GM19023 (cell line): Measurements from ENCODE around the gene NUCKS1.

Source experiments
- ATAC-seq: cut with Tn5 transposase; IDR thresholded peaks from one replicate; pipeline ENCODE4 v1.9.1; 2021; ENCODE audit warnings: mild to moderate bottlenecking, moderate library complexity; ENCODE audit not compliant: unreplicated experiment

NUCKS1 gene, protein sequence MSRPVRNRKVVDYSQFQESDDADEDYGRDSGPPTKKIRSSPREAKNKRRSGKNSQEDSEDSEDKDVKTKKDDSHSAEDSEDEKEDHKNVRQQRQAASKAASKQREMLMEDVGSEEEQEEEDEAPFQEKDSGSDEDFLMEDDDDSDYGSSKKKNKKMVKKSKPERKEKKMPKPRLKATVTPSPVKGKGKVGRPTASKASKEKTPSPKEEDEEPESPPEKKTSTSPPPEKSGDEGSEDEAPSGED

DNA sequence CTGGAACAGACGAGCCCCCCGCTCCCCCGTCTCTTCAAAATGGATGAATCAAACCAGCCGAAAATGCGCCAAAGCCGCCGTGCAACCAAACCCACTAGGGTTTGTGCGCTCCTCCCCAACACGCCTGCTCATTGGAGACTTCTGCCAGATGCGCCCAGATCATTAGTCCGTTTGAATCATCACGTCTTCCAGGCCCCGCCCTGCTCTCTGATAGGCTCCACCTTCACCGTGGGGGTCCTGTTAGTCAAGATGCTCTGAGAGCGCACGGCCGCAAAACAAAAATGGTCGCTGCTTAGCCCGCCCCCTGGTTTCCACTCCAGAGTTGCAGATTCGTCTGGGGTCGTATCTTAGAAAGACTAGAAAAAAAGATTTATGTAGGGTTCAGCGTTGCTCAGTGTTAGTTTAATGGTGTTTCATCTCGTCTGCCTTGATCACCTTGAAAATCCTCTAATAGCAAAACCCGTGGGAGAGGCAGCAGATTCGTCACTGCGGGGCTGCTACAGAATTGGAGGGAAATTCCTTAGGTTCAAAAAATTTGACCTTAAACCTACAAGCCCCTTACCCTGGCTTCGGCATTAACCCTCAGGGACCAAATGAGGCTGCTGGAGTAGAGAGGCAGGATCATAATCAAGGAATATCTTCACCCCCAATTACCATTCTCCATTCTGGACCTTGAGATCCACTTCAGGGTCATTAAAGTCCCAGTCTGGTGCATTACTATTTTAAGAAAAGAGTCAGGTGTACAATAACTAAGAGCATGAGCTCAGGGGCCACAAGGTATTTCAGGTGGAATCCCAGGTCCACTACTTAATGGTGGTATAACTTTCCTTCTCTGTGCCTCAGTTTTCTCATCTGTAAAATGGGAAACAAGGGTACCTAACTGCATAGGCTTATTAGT is at the start of gene NUCKS1:
Gene NUCKS1, minus strand, starts transcription at position 45 of the 898 bp plus-strand sequence. CDS start 209 bp downstream, outside the sequence.
- peak; percentile 80 for ATAC-seq

DNA sequence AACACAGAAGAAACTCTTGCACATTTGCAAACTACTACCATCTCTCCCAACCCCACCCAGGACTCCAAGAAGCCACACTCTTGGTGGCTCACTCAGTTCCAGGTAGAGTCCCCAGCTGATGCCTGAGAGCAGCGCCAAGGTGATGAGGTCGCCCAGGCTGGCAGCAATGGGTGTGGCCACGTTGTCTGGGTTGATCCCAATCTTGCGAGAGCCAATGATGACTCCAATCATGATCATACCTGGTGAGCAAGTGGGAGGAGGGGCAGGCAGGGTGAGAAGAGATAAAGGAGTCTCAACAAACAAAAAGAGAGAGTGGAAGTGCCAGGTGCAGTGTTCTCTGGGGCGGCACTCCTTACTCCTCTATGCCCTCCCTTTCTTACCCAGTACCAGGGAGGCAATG is 48.6 kb upstream of the NUCKS1 start:
- ATAC-seq: no peak

DNA sequence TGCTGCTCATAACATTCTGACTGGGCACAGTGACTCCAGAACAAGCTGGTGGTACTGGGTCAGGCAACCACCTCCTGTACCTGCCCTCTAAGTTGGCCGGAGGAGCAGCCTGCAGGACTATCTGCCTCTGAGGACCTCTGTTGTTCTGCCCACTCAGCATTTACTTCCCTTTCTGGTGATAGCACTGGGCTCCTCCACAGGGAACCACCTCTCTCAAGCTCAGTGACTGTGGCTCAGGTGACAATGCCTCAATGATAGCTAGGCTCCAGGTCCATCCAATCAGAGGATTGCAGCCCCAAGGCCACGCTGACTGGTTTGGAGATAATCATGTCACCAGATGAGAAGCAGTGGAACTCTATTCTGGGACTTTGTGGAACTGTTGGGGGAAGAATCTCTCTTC is 47.2 kb upstream of the NUCKS1 start:
- ATAC-seq: no peak

DNA sequence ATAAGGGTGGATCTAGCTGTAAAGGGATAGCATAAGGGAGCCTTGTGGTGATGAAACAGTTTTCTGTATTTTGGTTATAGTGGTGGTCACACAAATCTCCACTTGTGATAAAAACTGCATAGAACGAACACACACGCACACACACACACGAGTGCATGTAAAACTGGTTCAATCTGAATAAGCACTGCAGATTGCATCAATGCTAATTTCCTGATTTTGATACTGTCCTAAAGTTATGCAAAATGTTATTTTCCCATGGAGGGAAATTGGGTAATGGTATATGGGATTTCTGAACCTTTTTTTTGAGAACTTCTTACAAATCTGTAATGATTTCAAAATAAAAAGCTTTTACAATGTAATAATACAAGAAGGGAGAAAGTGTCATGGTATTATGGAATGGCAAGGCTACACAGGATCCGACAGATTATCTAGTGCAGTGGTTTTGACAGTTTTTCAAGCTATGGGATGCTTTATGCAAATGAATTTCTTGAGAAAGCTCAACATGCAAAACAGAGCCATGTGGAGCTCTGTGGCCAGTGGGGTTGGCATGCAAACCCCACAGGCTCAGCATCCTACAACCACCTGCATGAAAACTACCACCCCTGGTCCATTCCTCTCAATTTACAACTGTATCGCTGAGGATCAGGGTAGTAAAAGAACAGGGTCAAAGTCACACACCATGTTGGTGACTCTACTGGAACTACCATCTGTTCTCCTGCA is 44.2 kb upstream of the NUCKS1 start:
- no peak for ATAC-seq

DNA sequence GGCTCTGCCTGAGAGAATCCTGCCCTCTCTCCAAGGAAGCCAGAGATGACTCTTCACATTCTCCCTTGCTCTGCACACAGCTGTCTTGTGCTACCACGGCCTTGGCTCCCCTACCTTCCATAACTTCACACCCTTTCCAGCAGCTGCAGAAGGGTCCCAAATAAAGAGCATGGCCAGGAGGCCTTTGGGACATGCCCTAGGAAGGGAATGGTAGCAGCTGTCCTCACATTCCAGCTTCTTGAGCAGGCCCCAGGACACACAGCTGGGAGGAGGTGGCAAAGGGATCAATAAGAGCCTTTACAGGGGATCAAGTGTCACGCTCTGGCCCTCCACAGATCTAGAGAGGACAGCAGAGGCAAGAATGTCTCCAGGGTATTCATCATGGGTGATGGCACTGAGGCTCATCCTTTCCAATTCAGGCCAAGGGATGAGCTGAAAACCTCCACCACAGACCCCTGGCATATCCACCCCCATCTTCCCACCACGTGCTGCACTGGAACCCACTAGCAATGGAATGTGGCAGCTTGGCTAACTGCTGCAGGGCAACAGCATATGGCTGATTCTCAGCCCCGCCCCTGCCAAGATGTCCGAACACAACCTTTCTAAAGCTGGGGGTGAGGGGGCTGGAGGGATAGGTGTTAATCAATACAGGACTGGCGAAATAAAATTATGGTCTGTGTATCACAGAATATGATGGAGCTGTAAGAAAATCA is 43.1 kb upstream of the NUCKS1 start:
- no peak for ATAC-seq

DNA sequence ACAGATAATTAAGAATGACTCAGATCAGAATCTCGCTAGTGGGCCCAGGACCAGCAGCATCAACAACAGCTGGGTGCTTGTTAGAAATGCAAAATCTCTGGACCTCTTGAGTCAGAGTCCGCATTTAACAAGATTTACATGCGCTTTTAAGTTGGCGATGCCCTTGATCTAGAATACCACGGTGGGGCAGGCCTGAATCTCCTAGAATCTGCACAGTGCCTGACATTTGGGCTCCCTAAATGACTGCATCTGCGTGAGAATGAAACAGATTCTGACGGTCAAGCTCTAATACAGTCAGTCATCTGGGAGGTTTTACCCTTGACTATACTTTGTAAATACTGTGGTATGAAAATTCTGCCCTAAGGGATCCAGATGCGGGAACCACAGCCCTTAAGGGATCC is 42.5 kb upstream of the NUCKS1 start:
- ATAC-seq: no peak

DNA sequence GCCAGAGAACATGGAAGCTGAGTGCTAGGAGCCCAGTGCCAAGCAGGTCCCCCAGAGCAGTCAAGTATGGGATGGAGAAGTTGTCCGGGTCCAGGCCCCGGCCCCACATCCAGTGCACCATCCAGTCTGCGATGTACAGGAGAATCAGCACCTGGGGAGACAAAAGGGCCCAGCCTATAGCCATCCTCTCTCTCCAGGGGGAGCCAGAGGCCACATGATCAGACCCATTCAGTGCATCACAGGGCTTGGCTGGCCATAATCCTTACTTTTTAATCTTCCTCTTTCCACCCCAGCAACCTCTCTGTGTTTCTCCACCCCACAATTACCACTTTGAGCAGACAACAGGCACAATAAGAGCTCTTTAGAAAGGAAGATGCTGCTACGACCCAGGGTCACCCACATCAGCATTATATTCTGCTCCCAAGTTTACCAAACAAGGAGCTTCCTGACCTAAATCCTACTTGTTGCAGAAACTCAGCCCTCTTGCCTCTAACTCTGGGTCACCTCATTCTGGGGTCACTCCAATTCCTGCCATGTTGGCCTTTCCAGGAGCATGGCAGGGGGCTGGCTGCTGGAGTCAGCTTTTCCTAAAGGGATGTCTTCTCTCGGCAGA is 41.7 kb upstream of the NUCKS1 start:
- no peak for ATAC-seq

DNA sequence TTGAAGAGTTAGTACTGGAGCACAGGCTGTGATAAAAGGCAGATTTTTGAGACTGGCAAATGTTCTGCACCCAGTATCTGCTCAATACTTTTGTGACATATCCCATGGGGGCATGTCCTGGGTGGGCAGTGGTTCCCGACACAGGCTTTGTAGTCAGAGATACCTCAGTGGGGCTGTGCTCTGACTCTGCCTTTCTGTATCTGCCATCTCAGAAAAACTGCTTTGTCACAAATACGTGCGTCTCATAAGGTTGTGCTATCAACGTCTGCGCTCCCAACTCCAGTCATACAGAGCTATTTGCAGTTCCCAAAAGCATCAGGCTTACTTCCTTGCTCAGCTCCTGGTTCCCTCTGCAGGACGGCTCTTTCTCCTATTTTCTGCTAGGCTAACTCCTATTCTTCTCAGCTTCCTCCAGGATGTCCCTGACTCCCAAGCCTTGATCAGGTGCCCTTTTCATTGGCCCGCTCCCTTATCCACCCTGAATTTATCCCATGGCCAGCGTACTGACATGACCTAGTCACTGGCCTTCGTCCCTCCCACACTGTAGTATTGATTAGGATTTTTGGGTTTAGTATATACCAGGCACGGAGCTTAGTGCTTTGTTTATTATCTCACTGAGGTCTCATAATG is 37.4 kb upstream of the NUCKS1 start:
- ATAC-seq: no peak

DNA sequence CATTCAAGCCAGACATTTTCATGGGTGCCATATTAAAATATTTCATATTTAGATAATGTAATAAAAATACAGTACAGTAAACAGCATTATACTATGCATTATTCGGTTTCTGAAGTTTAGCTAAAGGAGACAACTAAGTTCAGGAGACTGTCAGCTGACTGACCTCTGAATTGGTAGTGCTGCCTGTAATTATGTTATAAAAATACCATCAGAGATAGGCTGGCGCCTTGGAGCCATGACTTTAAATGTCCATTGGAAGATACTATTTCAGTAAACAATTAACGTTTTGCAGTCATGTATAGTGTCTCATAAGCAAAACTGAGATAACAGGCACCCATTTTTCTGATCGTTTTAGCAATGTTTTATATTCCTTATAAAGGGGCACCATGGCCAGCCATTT is 36.6 kb upstream of the NUCKS1 start:
- ATAC-seq: no peak

DNA sequence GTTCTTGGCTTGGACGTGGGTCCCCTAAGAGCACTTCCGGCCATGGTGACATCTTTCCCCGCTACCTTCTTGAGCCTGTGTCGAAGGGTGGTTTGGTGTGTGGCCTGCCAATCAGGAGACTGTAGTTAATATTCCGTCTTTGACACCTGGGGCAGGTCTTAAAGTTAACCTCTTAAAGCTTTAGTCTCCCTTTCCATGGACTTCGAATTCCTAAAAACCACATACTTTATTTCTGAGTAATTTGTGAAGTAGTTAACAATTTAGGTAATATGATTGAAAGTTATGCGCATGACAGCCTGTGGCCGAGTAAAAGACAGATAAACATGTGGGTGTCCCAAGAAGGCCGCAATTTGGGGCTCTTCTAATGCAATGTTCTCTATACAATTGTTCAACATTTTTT is 35.5 kb upstream of the NUCKS1 start:
- ATAC-seq: no peak

DNA sequence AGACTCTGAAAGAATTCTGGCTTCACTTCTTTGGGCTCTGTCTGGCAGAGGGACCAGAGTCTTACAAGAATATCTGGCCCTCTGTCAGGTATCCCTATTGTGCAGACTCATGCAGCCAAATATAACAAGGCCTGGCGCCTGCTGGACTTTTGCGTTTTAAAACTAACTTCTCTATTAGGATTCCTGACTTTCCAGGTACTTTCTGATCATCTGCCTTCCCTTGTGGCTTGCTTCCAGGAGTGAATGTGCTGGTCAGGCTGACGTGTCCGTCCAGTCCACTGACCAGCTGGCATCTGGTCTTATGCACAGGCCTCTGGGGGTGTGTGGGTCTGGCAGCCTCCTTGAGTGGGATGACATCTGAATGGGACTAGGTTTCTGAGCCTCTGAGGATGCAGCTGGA is 33.9 kb upstream of the NUCKS1 start:
- no peak for ATAC-seq

DNA sequence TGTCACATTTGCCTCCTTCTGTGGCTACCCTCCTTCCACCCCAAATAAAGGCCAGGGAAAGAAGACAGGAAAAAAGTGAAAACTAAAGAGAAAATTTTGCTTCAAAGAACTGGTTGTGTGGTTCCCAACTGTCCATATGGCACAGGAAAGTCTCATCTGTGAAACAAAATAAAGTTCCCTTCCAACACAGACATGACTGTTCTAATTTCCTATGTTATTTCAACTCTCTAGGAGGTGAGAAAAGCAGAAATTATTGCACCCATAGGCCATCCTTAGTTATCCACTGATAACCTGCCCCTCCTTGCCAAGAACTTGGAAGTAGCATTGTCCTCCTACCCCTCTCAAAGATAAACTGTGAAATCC is 33.4 kb upstream of the NUCKS1 start:
- ATAC-seq: no peak

DNA sequence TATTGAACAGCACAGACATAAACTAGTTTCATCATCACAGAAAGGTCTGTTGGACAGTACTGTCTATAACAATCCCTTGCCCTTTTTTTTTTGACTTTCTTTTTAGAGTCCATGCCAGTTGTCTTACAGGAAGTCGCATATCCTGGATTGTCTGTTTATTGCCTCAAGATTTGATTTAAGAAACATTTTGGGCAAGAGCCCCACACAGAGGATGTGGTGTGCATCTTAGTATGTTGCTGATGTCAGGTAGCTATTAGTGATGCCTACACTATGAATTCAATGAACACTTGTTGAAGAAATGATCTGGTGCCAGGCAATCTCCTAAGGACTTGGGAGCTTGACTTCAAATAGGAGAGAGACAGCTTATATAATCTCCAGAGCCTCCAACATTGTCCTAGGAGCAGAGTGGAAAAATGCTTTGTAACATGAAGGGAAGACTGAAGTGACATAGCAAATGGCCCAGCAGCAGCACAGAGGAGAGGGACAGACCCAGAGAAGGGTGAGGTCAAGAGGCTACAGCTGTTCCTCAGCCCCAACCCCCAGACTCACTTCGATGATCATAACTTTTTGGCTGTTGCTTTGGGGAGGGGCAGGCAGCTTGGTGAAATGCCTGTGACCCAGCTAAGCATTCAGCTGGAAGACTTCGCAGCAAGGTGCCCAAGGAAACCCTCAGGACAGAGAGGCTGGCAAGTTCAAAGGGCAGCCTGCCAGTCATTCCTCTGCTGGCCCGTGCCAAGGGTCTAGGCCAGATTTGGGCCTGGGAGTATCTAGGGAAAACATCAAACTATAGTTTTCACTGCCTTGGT is 32.8 kb upstream of the NUCKS1 start:
- no peak for ATAC-seq

DNA sequence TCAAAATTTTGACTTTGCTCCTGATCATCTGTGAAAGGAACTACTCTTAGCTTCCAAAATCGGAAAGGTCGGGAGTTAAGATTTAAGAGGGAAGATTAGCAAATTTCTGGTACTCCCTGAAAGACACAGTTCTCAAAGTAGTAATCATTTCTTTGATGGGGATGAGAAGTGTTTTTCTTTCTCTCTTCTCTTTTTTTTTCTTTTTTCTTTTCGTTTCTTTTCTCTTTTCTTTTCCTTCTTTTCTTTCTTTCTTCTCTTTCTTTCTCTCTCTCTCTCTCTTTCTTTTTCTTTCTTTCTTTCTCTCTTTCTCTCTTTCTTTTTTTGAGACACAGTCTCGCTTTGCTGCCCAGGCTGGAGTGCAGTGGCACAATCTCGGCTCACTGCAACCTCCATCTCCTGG is 30.4 kb upstream of the NUCKS1 start:
- no peak for ATAC-seq

DNA sequence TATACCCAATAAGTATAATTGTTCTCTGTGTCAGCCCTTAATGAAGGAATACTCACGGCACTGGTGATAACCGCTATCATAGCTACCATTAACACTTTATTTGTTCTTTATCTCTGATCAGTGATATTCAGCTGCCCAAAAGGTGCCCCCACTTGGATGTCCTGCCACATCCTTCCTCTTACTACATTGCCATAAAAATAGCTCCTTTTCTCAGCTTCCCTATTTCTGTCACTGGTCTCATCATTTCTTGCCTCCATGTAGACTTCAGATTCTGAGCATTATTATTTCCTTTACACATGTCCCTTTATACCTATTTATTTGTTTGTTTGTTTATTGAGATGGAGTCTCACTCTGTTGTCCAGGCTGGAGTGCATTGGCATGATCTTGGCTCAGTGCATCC is 28.0 kb upstream of the NUCKS1 start:
- no peak for ATAC-seq

DNA sequence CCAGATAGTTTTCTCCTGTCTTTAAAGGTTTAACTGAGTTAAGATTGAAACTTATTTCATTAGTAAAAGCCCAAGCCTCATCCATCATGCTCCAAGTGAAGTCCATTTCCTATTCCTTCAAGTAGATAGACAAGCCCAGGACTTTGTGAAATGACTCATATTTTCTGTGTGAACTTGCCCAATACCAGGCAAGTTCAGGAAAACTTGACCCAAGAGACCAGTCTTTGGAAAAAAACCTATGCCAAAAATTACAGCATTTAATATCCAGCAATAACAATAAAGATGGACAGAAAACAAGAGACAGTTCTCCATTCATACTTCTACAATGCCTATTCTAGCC is 25.7 kb upstream of the NUCKS1 start:
- ATAC-seq: no peak

DNA sequence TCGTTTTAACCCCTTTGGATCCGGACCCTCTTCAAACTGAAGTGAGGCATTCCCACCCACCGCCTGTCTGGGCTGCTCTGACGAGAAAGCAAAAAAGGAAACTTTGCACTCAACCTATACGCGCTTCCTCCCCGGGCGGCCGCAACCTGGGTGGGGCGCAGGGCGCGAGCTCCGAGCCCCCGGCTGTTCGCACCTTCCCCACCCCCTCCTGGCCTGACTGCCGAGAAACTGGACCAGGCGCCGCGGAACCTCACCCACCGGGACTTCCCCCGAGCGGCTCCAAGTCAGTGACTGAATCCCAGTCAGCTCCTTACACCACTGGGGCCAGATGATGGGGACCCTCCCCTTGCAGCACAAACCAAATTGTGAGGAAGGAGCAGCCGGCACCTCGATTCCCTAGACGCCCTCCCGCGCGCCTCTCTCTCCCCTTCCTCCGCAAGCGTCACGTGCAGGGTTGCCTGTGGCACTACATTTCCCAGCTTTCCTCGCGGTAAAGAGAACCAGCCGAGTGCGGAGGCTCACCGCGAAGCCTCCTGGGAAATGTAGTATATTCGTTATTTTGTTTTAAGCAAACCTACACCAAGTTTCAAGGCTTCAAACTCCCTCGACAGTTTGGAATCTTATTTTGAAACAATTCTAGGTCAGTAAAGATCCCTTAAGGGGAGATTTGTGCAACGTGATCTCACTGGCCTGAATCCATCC is 25.2 kb upstream of the NUCKS1 start, which contains the start of gene RAB29:
Gene RAB29, minus strand, starts transcription at position 468 of the 702 bp plus-strand sequence. CDS start 526 bp downstream, outside the sequence.
- peak; percentile 79 for ATAC-seq

DNA sequence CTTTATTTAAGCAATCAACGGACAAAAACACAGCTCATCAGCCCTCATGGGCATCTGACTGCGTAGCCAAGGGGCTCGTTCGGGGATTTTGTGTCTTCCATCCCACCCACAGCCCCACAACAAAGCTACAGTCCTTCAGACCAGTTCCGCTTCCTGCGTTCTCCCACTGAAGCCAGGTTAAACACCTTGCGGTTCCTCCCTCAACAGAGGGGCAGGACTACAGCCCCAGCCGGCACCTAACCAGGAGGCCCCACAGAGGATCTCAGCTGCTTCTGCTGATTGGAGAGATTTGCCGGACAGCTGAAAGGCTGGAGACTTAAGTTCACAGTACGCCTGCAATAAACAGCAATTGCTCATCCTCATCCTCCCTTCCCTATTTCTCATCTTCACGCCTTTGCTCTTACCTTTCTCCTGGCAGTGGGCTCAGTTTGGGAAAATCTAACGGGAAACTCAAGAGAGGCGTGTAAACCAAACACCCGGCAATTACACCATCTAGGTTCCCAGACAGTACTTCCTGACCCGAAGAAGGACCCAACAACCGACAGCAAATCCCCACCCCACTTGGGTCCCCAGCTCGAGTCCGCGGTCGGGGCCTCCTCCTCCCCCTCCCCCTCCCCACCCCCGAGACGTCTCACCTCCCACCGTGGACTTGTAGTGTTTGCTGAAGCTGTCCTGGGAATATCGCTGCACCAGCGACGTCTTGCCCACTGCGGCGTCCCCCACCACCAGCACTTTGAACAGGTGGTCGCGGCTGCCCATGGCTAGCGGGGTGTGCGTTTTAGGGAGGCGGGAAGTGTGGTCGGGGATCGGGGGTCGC is 24.4 kb upstream of the NUCKS1 start:
- peak; percentile 34 for ATAC-seq
